Measurements from ENCODE around the gene FLT1. TPM values are rescaled to one million over a fixed set of nuclear protein-coding genes. Genes with fewer than 3 reads are reported as not detected.

FLT1 gene
- total RNA-seq, 2 experiments from 2014 or later: 2.0 to 2.5 TPM

DNA sequence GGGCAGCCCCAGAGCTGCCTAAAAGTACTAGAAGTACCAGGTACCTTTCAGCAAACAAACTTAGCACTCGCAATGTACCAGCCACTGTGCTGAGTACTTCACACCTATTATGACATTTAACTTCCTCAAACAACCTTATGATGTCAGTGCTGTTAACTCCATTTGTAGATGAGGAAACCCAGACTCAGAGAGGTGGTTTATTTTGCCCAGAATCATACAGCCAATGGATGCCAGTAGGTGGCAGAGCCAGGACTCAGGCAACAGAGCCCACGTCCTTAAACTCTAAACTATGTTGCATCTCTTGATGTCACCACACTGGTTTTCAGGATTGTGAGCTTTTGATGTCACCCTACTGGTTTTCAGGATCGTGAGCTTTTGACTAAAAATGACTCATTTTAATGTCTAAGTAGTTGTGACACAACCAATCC is 78.9 kb downstream of the FLT1 start:
- Mint-ChIP-seq H3K27me3 (peaks cover 4% of the 10 kb centered on the region), H3K27ac (no peak overlapping the region)
- POLR2A ChIA-PET: no interaction called here

DNA sequence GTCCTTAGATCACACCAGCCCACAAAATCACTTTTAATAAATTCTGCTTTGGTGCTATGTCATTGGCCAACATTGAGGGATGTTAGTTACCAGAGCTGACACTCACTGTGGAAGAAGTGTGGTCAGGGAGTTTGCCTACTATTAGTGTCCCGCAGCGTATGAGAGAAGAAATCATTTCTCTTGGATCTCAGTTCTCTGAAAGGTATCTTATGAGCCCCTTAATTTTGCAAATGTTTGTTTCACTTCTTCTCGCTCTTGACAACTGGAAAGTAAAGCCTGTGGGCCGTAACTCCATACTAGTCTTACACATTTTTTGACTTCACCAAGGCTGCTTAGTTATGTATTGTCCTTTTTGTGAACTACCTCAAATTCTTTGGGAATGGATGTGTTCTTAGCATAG is 80.9 kb downstream of the FLT1 start:
- H3K9me3 Mint-ChIP-seq: no peaks in the 10 kb centered on the region
- H3K27me3 Mint-ChIP-seq: peaks cover 10% of the 10 kb centered on the region
- POLR2A ChIA-PET: no interaction called here
- H3K4me1 Mint-ChIP-seq: no peaks in the 10 kb centered on the region
- H3K27ac Mint-ChIP-seq: no peak overlapping the region
- H3K4me3 Mint-ChIP-seq: no peak overlapping the region
- H3K36me3 Mint-ChIP-seq (ENCODE audit: low read depth): no peaks in the 10 kb centered on the region
- no peak for DNase-seq
- CTCF ChIA-PET: interaction anchor here (0.8 kb wide), 1 partner anchor 10 kb away, joined by 3 read pairs; no protein-coding TSS in a partner anchor

More for the DNA sequence above, 78.9 kb downstream of the FLT1 start:
- no peak for DNase-seq
- H3K9me3 Mint-ChIP-seq: no peaks in the 10 kb centered on the region
- H3K4me3 Mint-ChIP-seq: no peak overlapping the region
- no peaks in the 10 kb centered on the region for H3K4me1 Mint-ChIP-seq
- CTCF ChIA-PET: interaction anchor here (1.2 kb wide), 1 partner anchor 379 kb away, joined by 3 read pairs; no protein-coding TSS in a partner anchor
- no peaks in the 10 kb centered on the region for H3K36me3 Mint-ChIP-seq (ENCODE audit: low read depth)

DNA sequence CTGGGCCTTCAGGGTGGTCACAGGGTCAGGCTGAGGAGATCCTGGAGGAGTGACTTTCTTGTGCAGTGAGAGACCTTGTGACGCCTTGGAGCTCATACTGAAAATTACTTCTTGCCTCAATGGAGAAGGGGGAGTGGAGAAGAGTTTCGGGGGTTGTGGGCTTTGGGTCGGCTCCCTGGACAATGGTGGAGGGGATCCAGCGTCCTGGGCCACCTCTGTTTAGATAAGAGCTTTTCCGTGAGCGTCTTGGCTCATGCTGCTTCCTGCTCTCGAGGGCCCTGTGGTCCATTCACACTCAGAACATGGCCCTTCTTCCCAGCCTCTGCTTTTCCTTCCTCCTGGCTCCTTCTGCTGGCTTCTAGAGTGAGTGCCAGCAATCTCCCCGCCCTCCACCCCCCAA is 81.9 kb downstream of the FLT1 start:
- H3K4me3 Mint-ChIP-seq: no peak overlapping the region
- no peak overlapping the region for H3K27ac Mint-ChIP-seq
- peaks cover 18% of the 10 kb centered on the region for H3K27me3 Mint-ChIP-seq
- CTCF ChIA-PET: no interaction called here
- no peaks in the 10 kb centered on the region for H3K36me3 Mint-ChIP-seq (ENCODE audit: low read depth)
- no peak for DNase-seq
- H3K9me3 Mint-ChIP-seq: no peaks in the 10 kb centered on the region
- peaks cover 2% of the 10 kb centered on the region for H3K4me1 Mint-ChIP-seq
- POLR2A ChIA-PET: no interaction called here

DNA sequence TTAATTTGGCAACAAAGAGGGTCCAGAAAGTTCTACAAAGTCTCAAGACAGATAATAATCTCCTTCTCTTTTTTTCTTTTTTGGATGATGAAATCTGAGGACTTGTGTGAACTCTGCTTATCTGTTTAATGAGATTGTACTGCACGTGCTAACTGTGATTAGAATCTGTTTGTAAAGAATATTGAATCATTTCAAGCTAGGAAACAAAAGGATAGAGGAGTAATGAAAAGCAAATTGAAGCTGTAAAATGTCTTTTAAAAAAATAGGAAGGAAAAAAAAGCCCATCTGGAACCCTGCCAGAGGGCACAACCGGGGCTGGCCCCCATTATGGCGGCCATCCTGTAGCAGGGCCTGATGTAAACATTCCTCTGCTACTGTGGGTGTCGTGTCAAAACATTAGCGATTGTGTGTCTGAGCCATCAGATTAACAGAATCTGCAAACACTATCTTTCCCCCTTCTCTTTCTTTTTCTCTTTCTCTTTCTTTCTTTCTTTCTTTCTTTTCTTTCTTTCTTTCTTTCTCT is 83.0 kb downstream of the FLT1 start:
- CTCF ChIA-PET: interaction anchor here (0.7 kb wide), 1 partner anchor 13 kb away, joined by 4 read pairs; no protein-coding TSS in a partner anchor
- peaks cover 2% of the 10 kb centered on the region for H3K4me1 Mint-ChIP-seq
- no peak overlapping the region for H3K4me3 Mint-ChIP-seq
- H3K27ac Mint-ChIP-seq: no peak overlapping the region
- H3K36me3 Mint-ChIP-seq (ENCODE audit: low read depth): no peaks in the 10 kb centered on the region
- H3K27me3 Mint-ChIP-seq: peaks cover 18% of the 10 kb centered on the region
- DNase-seq: no peak
- H3K9me3 Mint-ChIP-seq: no peaks in the 10 kb centered on the region
- POLR2A ChIA-PET: no interaction called here

DNA sequence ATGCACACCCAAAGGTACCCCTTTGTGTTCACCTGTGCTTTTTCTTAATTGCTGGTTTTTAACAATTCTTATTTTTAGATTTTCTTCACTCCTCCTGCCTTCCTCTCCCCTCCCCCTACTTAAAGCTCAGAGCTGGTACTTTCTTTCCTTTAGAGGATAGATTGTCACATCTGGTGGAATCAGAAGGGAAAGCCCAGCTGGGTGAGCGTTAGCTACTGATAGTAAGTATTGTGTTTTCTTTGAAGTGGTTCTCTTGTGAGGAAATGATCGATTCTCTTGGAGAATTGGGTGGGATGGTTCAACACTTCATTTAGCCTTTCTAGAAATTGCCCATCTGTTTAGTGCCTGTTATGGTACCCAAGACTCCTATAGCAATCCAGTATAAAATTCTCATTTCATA is 84.8 kb downstream of the FLT1 start:
- no peak overlapping the region for H3K4me3 Mint-ChIP-seq
- no peak for DNase-seq
- POLR2A ChIA-PET: no interaction called here
- H3K9me3 Mint-ChIP-seq: no peaks in the 10 kb centered on the region
- no peaks in the 10 kb centered on the region for H3K36me3 Mint-ChIP-seq (ENCODE audit: low read depth)
- CTCF ChIA-PET: no interaction called here
- peaks cover 2% of the 10 kb centered on the region for H3K4me1 Mint-ChIP-seq
- H3K27me3 Mint-ChIP-seq: peaks cover 22% of the 10 kb centered on the region
- no peak overlapping the region for H3K27ac Mint-ChIP-seq

DNA sequence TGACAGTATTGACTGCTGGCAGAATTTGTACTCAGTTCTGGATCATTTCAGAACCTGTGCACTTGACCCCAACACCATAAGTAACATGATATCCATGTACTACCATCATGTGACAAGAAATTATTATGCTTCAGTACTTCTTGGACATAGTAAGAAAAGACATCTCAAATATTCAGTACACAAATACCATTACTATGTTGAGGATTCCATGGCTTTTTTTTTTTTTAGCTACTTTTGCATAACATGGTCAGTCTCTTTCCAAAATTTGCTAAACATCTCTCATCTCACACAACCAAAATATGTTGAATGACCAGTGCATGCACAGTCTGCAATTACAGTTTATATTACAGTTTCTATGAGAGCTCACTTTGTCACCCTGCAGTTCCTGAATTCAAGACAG is 85.3 kb downstream of the FLT1 start:
- no peak for DNase-seq
- H3K36me3 Mint-ChIP-seq (ENCODE audit: low read depth): no peaks in the 10 kb centered on the region
- H3K4me1 Mint-ChIP-seq: peaks cover 2% of the 10 kb centered on the region
- ChIA-PET POLR2A (no interaction called here), CTCF (no interaction called here)
- peaks cover 22% of the 10 kb centered on the region for H3K27me3 Mint-ChIP-seq
- no peak overlapping the region for H3K4me3 Mint-ChIP-seq
- H3K27ac Mint-ChIP-seq: no peak overlapping the region
- no peaks in the 10 kb centered on the region for H3K9me3 Mint-ChIP-seq

DNA sequence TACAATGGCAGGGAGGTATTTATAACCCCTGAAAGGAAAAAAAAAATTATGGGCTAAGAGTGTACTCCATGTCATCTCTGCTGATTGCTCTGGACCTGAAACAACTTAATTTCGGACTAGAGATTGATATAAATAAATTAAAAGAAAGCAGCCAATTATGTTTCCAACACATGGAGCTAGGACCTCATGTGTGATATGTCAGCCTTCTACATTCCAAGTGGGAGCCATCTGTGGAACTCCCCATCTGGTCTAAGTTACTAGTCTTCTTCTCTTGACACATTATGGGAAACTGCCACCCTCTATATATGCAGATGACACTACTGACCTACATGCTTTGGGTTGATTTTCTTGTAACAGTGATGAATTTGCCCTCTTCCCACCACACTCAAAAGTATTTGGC is 86.1 kb downstream of the FLT1 start:
- Mint-ChIP-seq H3K36me3 (ENCODE audit: low read depth) (no peaks in the 10 kb centered on the region), H3K4me1 (peaks cover 2% of the 10 kb centered on the region), H3K4me3 (no peak overlapping the region), H3K27ac (no peak overlapping the region), H3K9me3 (no peaks in the 10 kb centered on the region), H3K27me3 (peaks cover 22% of the 10 kb centered on the region)
- ChIA-PET POLR2A (no interaction called here), CTCF (no interaction called here)
- no peak for DNase-seq

DNA sequence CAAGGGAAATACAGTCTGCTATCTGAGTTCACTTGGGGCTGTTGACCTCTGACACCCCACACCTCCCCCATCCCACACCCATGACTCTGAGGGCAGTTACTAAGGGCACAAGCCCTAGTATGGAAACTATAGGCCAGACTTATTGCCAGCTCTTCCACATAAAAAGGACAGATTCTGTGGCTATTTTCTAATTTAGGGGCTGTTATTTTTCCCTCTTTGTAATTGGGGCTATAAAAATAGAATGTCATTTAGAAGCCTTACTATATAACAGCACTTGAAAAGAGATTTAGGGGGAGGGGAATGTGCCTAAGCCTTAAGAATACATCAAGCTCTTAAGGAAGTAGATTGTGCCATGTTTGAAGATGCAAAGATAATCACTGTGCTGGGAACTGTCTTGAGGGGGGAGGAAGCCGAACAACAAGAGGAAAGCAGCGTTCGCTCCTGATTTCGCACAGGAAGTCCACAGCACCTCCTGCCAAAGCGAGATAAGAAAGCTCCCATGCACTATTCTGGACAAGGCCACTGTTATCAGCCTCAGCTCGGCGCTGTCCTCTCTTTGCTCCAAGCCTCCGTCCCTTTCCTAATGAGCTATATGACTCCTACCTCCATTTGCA is 86.6 kb downstream of the FLT1 start:
- peaks cover 22% of the 10 kb centered on the region for H3K27me3 Mint-ChIP-seq
- H3K36me3 Mint-ChIP-seq (ENCODE audit: low read depth): no peaks in the 10 kb centered on the region
- H3K4me1 Mint-ChIP-seq: peaks cover 2% of the 10 kb centered on the region
- no peak overlapping the region for H3K27ac Mint-ChIP-seq
- H3K9me3 Mint-ChIP-seq: no peaks in the 10 kb centered on the region
- ChIA-PET POLR2A (no interaction called here), CTCF (no interaction called here)
- no peak for DNase-seq
- H3K4me3 Mint-ChIP-seq: no peak overlapping the region

DNA sequence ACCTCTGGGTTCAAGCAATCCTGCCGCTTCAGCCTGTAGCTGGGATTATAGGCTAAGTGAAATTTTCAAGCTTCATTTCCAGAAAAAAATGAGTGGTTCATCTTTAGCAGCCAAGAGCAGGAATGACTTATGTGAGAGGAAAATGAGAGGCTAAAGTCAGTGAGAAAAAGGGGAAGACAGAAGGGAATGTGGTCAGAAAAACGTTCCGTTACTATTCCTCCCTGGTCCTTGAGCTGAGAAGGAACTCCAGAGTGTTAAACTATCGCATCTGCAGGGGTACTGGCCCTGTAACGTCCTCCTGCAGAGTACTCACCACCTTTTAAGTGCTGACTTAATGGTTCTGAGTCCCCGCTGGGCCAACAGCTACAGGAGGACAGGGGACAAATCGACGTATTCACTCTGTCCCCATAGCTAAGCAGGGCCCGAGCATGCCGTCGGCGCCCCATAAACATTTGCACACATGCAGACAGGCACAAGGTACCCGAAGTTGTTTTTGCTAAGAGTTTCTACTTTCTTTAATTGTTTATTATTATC is 88.1 kb downstream of the FLT1 start:
- H3K9me3 Mint-ChIP-seq: no peaks in the 10 kb centered on the region
- H3K4me1 Mint-ChIP-seq: peaks cover 4% of the 10 kb centered on the region
- POLR2A ChIA-PET: no interaction called here
- CTCF ChIA-PET: no interaction called here
- H3K27me3 Mint-ChIP-seq: peaks cover 22% of the 10 kb centered on the region
- no peak overlapping the region for H3K4me3 Mint-ChIP-seq
- no peak overlapping the region for H3K27ac Mint-ChIP-seq
- no peak for DNase-seq
- H3K36me3 Mint-ChIP-seq (ENCODE audit: low read depth): no peaks in the 10 kb centered on the region

DNA sequence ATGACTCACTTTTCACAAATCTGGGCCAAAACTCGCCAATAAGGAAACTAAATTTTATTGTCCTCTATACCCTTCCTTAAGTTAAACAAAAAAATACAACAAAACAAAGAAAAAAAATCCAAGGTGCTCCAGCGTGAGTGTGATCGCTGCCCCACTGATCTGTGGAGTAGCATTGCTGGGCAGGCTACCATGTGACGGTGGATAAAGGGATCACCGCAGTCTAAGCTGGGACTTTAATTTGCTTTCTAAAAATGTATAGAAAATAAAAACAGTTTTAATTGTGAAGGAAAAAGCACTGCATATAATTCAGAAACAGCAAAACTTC is 92.9 kb downstream of the FLT1 start:
- Mint-ChIP-seq H3K9me3 (no peaks in the 10 kb centered on the region), H3K4me3 (no peak overlapping the region), H3K36me3 (ENCODE audit: low read depth) (no peaks in the 10 kb centered on the region), H3K27ac (no peak overlapping the region), H3K4me1 (peaks cover 7% of the 10 kb centered on the region), H3K27me3 (peaks cover 5% of the 10 kb centered on the region)
- CTCF ChIA-PET: no interaction called here
- no peak for DNase-seq
- POLR2A ChIA-PET: no interaction called here

DNA sequence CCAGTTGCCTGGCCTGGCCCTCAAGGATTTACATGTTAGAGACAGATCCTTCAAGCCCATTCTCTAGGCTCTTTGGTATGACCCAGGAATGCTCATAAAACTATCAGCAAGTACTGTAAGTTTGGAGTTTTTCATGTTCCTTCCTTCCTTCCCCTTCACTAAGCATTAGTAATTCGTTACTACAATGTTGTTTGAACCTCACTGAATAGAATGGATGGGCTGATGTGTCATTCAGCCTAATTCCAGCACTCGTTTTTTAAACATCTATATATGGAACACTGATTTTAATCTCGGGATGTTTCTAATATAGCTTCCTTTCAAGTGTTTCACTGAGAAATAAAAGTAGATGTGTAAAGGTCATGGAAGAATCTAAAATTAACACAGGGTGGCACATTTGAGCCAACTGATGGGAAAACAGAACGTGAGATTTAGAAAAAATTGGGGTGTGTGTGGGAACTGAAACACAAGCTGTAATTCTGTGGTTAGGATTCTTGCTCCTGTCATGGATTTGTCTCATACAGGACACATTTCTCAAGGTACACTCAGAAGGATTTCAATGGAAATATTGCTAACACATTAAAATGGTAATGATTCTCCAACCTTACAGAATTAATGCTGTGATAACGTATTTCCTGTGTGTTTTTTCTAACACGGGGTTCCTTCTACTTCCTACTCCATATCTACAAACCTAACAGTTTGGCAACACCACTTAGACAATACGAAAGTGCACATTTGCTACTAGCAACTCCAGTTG is 93.4 kb downstream of the FLT1 start:
- Mint-ChIP-seq H3K4me1 (peaks cover 7% of the 10 kb centered on the region), H3K27ac (no peak overlapping the region), H3K9me3 (no peaks in the 10 kb centered on the region), H3K36me3 (ENCODE audit: low read depth) (no peaks in the 10 kb centered on the region), H3K4me3 (no peak overlapping the region), H3K27me3 (peaks cover 7% of the 10 kb centered on the region)
- CTCF ChIA-PET: no interaction called here
- POLR2A ChIA-PET: no interaction called here
- DNase-seq: no peak

DNA sequence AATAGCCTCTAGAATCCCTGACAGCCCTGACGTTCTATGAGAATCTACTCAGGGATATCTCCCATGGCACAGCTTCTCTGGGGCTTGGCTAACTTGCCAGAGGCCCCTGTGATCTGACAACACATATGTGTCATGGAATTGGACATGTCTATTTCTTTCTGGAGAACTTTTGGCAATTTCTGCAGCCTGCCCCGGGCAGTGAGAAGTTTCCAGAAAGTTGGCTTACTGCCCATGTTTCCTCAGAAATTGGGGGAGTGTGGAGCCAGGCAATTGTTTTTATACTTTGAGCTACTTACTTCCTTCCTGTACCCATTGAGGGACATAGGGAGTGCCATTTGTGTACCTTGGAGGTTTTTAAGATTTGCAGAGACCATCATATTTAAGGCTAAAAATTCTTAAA is 98.9 kb downstream of the FLT1 start:
- DNase-seq: no peak
- Mint-ChIP-seq H3K36me3 (ENCODE audit: low read depth) (no peaks in the 10 kb centered on the region), H3K27ac (no peak overlapping the region), H3K4me1 (no peaks in the 10 kb centered on the region), H3K4me3 (no peak overlapping the region), H3K9me3 (no peaks in the 10 kb centered on the region), H3K27me3 (peaks cover 5% of the 10 kb centered on the region)
- ChIA-PET POLR2A (no interaction called here), CTCF (no interaction called here)

DNA sequence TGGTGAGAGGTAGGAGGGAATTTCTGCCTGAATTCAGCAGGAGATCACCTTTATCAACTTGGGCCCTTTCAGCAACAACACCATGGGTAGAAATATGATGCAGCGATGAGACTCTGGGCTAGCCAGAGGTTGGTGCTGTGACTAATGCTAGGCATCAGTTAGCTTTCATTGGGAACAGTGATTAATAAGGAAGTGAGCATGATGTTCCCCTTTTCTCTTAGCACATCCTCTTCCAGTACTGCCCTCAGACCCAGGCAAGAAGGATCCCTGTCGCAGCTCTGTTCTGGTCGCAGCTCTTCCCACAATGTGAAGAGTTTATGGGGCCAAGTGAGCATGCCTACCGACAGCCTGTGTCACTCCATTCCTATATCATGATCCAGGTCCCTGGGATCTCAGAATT is 100.5 kb downstream of the FLT1 start:
- POLR2A ChIA-PET: no interaction called here
- no peak for DNase-seq
- Mint-ChIP-seq H3K27me3 (peaks cover 9% of the 10 kb centered on the region), H3K27ac (no peak overlapping the region), H3K4me3 (no peak overlapping the region), H3K4me1 (no peaks in the 10 kb centered on the region), H3K36me3 (ENCODE audit: low read depth) (no peaks in the 10 kb centered on the region), H3K9me3 (no peaks in the 10 kb centered on the region)
- CTCF ChIA-PET: no interaction called here
